HepG2 (cell line): ENCODE measurements around the gene SORBS2. TPM values are rescaled to one million over a fixed set of nuclear protein-coding genes. Genes with fewer than 3 reads are reported as not detected.
A peak's percentile ranks its signal among the peaks of the same experiment; 100 is the strongest.

Experiments used
- FOXJ3 ChIP-seq: sonication (generic); formaldehyde crosslinking; IDR thresholded peaks from 2 replicates; pipeline ENCODE4 v1.4.0; 2020; ENCODE audit warnings: missing genetic modification reagents, mild to moderate bottlenecking, borderline replicate concordance
- ISL2 ChIP-seq: sonication (generic); formaldehyde crosslinking; IDR thresholded peaks from 2 replicates; pipeline ENCODE4 v1.5.0; 2020; ENCODE audit warnings: missing genetic modification reagents
- NR2C2 ChIP-seq: sonication (generic); formaldehyde crosslinking; IDR thresholded peaks from 2 replicates; pipeline ENCODE4 v1.4.0; 2020; ENCODE audit warnings: missing genetic modification reagents, mild to moderate bottlenecking, moderate library complexity, borderline replicate concordance
- PITX1 ChIP-seq: sonication (generic); formaldehyde crosslinking; IDR thresholded peaks from 2 replicates; pipeline ENCODE4 v1.5.1; 2020; ENCODE audit warnings: mild to moderate bottlenecking, missing genetic modification reagents
- RAD51 ChIP-seq: fragments of 450-650 bp; IDR thresholded peaks from 2 replicates; pipeline ENCODE4 v1.6.1; 2016; ENCODE audit warnings: borderline replicate concordance
- RFX5 ChIP-seq: IDR thresholded peaks from 2 replicates; pipeline ENCODE4 v1.6.1; 2011; ENCODE audit warnings: low read depth, low read length, improper control_type of control experiment
- SOX5 ChIP-seq: IDR thresholded peaks from 2 replicates; pipeline ENCODE4 v1.6.1; 2016; ENCODE audit warnings: borderline replicate concordance
- SP4 ChIP-seq: sonication (generic); formaldehyde crosslinking; IDR thresholded peaks from 2 replicates; pipeline ENCODE4 v1.8.1; 2023; ENCODE audit warnings: mild to moderate bottlenecking, missing genetic modification reagents
- ZNF12 ChIP-seq: sonication (generic); formaldehyde crosslinking; IDR thresholded peaks from 2 replicates; pipeline ENCODE4 v1.5.0; 2020; ENCODE audit warnings: missing genetic modification reagents
- ZNF609 ChIP-seq: sonication (generic); formaldehyde crosslinking; IDR thresholded peaks from 2 replicates; pipeline ENCODE4 v1.4.0; 2020; ENCODE audit warnings: mild to moderate bottlenecking, missing genetic modification reagents, borderline replicate concordance
- ZSCAN9 ChIP-seq: IDR thresholded peaks from 2 replicates; pipeline ENCODE4 v1.6.1; 2016; ENCODE audit warnings: borderline replicate concordance
- polyA plus RNA-seq, 8 experiments: library from polyadenylated mRNA; depleted of rRNA in 3 of 8; stranded (reverse) in 7 of 8; unstranded in 1 of 8; fragments of >200 nt; fragmentation: Illumina TruSeq in 4 of 8; extraction: Trizol in 4 of 8; gene quantifications; 2 replicates each; pipeline versions ENCODE4 v1.2.1 to v1.2.3, GENCODE V29; 2011 to 2016; ENCODE audit warnings: low read depth in 4 of 8, missing spikeins in 1 of 8, mixed read lengths in 1 of 8; ENCODE audit not compliant: insufficient read depth in 1 of 8
- total RNA-seq, 5 experiments: library from RNA; depleted of rRNA; stranded (reverse); fragments of >200 nt; fragmentation: Illumina TruSeq; extraction: Trizol; gene quantifications; 2 replicates each; pipeline ENCODE4 v1.2.3, GENCODE V29; 2016; ENCODE audit warnings: low read depth in 1 of 5
- TF ChIP-seq, protein P1 (sequence below): sonication (generic); formaldehyde crosslinking; IDR thresholded peaks from 2 replicates; pipeline ENCODE4 v1.8.0; 2022; ENCODE audit warnings: mild to moderate bottlenecking, missing genetic modification reagents, borderline replicate concordance
- TF ChIP-seq, protein P2 (sequence below): fragments of 450-650 bp; IDR thresholded peaks from 2 replicates; pipeline ENCODE4 v1.6.1; 2016
- TF ChIP-seq, protein P3 (sequence below), 2 experiments: sonication (generic) in 1 of 2; formaldehyde crosslinking in 1 of 2; IDR thresholded peaks; 2 replicates each; pipeline versions ENCODE4 v1.4.0 to v1.6.1; 2018 to 2020; ENCODE audit warnings: missing genetic modification reagents in 2 of 2, borderline replicate concordance in 1 of 2, low read depth in 1 of 2, mild to moderate bottlenecking in 1 of 2, missing biosample characterization in 1 of 2
- TF ChIP-seq, protein P4 (sequence below): sonication (generic); formaldehyde crosslinking; conservative IDR thresholded peaks from 2 replicates; pipeline ENCODE4 v1.4.0; 2020; ENCODE audit warnings: missing genetic modification reagents

SORBS2 gene
- total and polyA plus RNA-seq, 2 of the 13 experiments (the other 11 are each of a cell fraction or from before 2014, with no cell fraction given) = 25.0 to 80.5 TPM

DNA sequence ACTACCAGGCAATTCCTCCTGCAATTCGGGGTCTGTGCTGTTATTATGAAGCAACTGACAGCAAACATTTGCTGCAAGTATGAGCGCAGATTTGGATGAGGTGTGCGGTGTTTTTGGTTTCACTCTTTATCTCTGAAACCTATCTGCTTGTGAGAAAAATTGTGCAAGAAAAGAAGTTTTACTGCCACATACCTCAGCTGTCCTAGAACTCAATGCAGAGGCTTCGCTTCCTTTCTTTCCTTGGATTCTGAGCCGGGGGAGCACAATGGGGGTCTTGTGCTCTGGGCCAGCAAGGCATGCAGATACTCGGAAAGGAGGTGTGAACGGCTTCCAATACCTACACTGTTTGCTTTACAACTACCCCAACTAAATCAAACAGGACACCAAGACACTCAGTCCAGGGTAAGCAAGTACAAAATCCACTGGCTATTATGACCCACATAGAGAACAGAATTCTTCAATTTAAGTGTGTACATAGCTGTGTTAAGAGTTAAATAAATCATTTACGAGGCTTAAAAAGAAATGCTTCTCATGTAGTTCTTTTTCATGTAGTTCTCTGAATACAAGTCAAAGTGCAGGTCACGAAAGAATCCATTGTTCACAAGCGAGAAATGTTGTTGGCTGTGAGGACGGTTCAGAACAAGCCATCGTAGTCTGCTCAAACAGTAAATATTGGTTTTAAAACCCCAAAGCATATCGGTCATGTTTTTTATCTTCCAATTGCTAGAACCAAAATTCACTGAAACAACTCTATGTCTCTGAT is 1.1 kb downstream of the SORBS2 start (continued):
- TF ChIP-seq ZNF609 (CRISPR knock-in tag) (peak; percentile 86), FOXJ3 (peak; percentile 75; the same call in 1 of the 2 replicates), SOX5 (CRISPR knock-in tag) (peak; percentile 89), RFX5 (no peak), NR2C2 (CRISPR knock-in tag) (peak; percentile 34), PITX1 (CRISPR knock-in tag) (peak; percentile 73; the same call in 1 of the 2 replicates), ZSCAN9 (CRISPR knock-in tag) (0 out of 2 replicates have a peak, but pooled peaks have one; percentile 42), SP4 (peak; percentile 17; the same call in 1 of the 2 replicates), ZNF12 (CRISPR knock-in tag) (peak; percentile 64; the same call in 1 of the 2 replicates), RAD51 (no peak), ISL2 (CRISPR knock-in tag) (peak; percentile 95)
- TF ChIP-seq, protein P1, sequence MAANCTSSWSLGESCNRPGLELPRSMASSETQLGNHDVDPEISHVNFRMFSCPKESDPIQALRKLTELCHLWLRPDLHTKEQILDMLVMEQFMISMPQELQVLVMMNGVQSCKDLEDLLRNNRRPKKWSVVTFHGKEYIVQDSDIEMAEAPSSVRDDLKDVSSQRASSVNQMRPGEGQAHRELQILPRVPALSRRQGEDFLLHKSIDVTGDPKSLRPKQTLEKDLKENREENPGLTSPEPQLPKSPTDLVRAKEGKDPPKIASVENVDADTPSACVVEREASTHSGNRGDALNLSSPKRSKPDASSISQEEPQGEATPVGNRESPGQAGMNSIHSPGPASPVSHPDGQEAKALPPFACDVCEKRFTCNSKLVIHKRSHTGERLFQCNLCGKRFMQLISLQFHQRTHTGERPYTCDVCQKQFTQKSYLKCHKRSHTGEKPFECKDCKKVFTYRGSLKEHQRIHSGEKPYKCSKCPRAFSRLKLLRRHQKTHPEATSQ (CRISPR knock-in tag) = no peak
- TF ChIP-seq, protein P2, sequence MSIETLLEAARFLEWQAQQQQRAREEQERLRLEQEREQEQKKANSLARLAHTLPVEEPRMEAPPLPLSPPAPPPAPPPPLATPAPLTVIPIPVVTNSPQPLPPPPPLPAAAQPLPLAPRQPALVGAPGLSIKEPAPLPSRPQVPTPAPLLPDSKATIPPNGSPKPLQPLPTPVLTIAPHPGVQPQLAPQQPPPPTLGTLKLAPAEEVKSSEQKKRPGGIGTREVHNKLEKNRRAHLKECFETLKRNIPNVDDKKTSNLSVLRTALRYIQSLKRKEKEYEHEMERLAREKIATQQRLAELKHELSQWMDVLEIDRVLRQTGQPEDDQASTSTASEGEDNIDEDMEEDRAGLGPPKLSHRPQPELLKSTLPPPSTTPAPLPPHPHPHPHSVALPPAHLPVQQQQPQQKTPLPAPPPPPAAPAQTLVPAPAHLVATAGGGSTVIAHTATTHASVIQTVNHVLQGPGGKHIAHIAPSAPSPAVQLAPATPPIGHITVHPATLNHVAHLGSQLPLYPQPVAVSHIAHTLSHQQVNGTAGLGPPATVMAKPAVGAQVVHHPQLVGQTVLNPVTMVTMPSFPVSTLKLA = no peak
- TF ChIP-seq, protein P3, sequence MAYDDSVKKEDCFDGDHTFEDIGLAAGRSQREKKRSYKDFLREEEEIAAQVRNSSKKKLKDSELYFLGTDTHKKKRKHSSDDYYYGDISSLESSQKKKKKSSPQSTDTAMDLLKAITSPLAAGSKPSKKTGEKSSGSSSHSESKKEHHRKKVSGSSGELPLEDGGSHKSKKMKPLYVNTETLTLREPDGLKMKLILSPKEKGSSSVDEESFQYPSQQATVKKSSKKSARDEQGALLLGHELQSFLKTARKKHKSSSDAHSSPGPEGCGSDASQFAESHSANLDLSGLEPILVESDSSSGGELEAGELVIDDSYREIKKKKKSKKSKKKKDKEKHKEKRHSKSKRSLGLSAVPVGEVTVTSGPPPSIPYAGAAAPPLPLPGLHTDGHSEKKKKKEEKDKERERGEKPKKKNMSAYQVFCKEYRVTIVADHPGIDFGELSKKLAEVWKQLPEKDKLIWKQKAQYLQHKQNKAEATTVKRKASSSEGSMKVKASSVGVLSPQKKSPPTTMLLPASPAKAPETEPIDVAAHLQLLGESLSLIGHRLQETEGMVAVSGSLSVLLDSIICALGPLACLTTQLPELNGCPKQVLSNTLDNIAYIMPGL (CRISPR knock-in tag; IDR thresholded peaks at IDR 0.05; ENCODE audit: borderline replicate concordance in 1 of 2, low read depth in 1 of 2) = peak in 1 of 2 experiments; percentile 53; a peak in 2 of 4 replicates
- TF ChIP-seq, protein P4, sequence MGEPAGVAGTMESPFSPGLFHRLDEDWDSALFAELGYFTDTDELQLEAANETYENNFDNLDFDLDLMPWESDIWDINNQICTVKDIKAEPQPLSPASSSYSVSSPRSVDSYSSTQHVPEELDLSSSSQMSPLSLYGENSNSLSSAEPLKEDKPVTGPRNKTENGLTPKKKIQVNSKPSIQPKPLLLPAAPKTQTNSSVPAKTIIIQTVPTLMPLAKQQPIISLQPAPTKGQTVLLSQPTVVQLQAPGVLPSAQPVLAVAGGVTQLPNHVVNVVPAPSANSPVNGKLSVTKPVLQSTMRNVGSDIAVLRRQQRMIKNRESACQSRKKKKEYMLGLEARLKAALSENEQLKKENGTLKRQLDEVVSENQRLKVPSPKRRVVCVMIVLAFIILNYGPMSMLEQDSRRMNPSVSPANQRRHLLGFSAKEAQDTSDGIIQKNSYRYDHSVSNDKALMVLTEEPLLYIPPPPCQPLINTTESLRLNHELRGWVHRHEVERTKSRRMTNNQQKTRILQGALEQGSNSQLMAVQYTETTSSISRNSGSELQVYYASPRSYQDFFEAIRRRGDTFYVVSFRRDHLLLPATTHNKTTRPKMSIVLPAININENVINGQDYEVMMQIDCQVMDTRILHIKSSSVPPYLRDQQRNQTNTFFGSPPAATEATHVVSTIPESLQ = no peak
